IPS DF 6.9 (cell line): Measurements from ENCODE around the gene ZBED4.
A peak's percentile ranks its signal among the peaks of the same experiment; 100 is the strongest.
"Not testable (repeated sequence)": the region's sequence is repeated elsewhere in the genome, so short reads cannot be mapped to it uniquely, and the experiment has no call there.

Source experiments
- DNase-seq: peaks from one replicate; pipeline ENCODE4 v3.0.0-alpha.2; 2013; ENCODE audit warnings: low read depth, low spot score
- H3K27ac ChIP-seq: one replicate; pipeline ENCODE4 v1.5.1; 2013; ENCODE audit warnings: low read length, control low read depth
- H3K27me3 ChIP-seq: 2 replicates; pipeline ENCODE4 v1.6.1; 2013; ENCODE audit warnings: mild to moderate bottlenecking, low read length; ENCODE audit not compliant: control insufficient read depth, insufficient read depth
- H3K36me3 ChIP-seq: 2 replicates; pipeline ENCODE4 v1.6.1; 2013; ENCODE audit warnings: low read length; ENCODE audit not compliant: control insufficient read depth, insufficient read depth
- H3K4me1 ChIP-seq: 2 replicates; pipeline ENCODE4 v1.6.1; 2013; ENCODE audit warnings: low read length; ENCODE audit not compliant: control insufficient read depth, insufficient read depth
- H3K4me3 ChIP-seq: 2 replicates; pipeline ENCODE4 v1.5.1; 2013; ENCODE audit warnings: mild to moderate bottlenecking, low read length
- H3K9me3 ChIP-seq: 2 replicates; pipeline ENCODE4 v1.6.1; 2013; ENCODE audit warnings: low read length, inconsistent platforms; ENCODE audit not compliant: control insufficient read depth, insufficient read depth
- WGBS: extraction: QIAGEN DNeasy Blood & Tissue Kit; methylation state at CpG from one replicate; pipeline ENCODE4 v1.1.7; 2013; ENCODE audit warnings: mixed read lengths, missing lambda C conversion rate; ENCODE audit not compliant: insufficient read length, insufficient coverage; 5-methylcytosine and 5-hydroxymethylcytosine counted together

ZBED4 gene

DNA sequence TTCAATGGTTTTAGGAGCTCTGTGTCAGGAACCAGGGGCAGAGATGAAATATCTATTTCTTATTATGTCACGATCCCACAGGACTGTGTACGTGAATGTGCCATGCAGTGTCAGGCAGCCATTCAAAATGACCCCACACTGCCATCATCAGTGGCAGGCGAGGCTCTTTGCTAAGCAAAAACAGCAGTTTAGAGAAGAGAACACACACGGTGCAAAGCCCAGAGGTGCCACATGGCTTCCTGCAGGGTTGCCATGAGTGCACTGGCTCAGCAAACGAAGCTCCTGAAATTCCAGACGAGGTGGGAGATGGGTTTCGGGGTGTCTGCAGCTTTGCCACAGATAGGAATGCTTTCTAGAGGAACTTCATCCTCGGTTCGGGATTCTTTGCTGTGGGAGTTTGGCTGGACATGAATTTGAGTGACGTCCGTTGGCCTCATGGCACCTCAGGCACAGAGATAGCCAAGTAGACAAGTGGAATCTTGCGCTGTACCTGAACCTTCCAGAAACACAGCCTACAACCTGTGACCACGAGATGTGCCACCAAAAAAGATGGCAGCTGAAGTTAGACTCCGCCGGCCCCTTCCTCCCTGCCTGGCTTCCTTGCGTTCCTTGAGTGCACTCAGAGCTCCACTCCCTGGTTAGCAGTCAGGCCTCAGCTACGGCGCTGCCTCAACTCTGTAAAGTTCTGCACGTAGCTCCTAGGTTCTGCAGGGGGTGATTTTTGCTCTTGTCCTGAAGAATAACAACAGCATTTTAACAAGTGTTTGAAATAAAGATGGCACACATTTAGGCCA, 7.8 kb upstream of the ZBED4 start:
- no CpG with 5 or more reads among the region's 19 CpGs for WGBS
- no peak overlapping the region for H3K27ac ChIP-seq

DNA sequence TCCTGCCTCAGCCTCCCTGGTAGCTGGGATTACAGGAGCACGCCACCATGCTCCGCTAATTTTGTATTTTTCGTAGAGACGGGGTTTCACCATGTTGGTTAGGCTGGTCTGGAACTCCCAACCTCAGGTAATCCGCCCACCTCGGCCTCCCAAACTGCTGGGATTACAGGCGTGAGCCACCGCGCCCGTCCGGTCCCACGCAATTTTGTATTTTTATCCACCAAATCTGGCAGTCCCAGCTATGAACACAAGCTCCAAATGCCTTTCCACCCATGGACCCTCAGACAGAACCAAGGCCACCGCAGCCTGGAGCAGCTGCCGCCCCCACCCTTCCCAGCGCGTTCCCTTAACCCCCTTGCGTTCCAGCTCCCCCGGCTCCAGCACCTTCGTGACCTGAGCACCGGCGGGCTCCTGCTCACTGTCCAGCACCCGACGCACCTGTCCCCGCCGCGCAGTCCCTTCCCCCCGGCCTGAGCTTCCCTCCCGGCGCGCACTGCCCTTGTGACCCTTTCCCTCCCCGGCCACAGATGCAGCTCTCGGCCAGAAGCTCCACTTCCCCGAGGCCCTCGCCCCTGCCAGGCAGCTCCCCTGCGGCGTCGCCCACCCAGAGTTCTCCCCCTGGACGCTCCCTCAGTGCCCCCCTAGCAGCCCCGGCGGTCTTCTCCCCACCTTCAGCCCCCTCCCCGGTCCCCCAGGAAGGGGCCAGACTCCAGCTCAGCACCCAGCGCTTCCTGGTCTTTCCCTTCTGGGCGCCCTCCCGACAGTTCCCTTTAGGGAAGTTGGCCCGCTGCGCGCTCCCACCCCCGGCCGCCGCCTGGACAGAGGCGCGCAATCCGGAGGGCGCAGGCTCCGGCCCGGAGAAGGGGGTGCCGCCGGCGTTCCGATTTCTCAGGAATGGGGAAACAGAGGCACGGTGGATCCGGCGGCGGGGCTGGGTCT, 5.6 kb upstream of the ZBED4 start:
- no peaks in the 10 kb centered on the region; the same call in 1 of the 2 replicates for H3K4me1 ChIP-seq
- H3K9me3 ChIP-seq, result no peaks in the 10 kb centered on the region
- peaks cover 58% of the 10 kb centered on the region for H3K27me3 ChIP-seq
- no peak for DNase-seq
- H3K36me3 ChIP-seq, result no peaks in the 10 kb centered on the region; the same call in 1 of the 2 replicates
- no peak overlapping the region for H3K27ac ChIP-seq
- H3K4me3 ChIP-seq, result peak overlapping the region; percentile 59; the same call in 1 of the 2 replicates
- WGBS, result no CpG with 5 or more reads among the region's 64 CpGs

More for the DNA sequence above, 7.8 kb upstream of the ZBED4 start:
- Histone ChIP-seq H3K27me3 (peaks cover 44% of the 10 kb centered on the region), H3K36me3 (no peaks in the 10 kb centered on the region; the same call in 1 of the 2 replicates), H3K9me3 (no peaks in the 10 kb centered on the region), H3K4me1 (no peaks in the 10 kb centered on the region; the same call in 1 of the 2 replicates), H3K4me3 (no peak overlapping the region)
- DNase-seq, result no peak

DNA sequence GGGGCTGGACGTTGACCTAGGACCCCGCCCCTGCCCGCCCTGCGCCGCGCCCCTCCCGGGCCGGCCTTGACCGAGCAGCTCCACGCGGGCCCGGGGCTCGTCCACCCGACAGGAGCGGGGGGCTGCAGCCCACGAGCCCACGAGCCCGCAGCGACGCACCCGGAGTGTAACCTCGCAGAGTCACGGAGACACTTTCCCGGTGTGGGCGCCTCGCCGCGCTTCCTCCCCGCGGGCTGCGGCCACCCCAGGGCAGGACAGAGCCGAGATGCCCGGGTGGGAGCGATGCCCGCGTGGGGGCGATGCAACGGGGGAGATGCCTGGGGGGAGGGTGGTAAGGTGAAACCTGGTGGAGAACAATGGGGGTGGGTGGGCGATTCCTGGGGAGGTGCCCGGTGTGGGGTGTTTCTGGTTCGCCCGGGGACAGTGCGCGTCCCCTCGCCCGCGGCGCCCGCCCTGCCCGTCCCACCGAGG, 4.9 kb upstream of the ZBED4 start:
- Histone ChIP-seq H3K27me3 (peaks cover 58% of the 10 kb centered on the region), H3K36me3 (no peaks in the 10 kb centered on the region; the same call in 1 of the 2 replicates), H3K9me3 (no peaks in the 10 kb centered on the region), H3K4me1 (no peaks in the 10 kb centered on the region; the same call in 1 of the 2 replicates), H3K4me3 (peak overlapping the region; percentile 59; the same call in 1 of the 2 replicates), H3K27ac (no peak overlapping the region)
- no peak for DNase-seq
- WGBS, result no CpG with 5 or more reads among the region's 51 CpGs

DNA sequence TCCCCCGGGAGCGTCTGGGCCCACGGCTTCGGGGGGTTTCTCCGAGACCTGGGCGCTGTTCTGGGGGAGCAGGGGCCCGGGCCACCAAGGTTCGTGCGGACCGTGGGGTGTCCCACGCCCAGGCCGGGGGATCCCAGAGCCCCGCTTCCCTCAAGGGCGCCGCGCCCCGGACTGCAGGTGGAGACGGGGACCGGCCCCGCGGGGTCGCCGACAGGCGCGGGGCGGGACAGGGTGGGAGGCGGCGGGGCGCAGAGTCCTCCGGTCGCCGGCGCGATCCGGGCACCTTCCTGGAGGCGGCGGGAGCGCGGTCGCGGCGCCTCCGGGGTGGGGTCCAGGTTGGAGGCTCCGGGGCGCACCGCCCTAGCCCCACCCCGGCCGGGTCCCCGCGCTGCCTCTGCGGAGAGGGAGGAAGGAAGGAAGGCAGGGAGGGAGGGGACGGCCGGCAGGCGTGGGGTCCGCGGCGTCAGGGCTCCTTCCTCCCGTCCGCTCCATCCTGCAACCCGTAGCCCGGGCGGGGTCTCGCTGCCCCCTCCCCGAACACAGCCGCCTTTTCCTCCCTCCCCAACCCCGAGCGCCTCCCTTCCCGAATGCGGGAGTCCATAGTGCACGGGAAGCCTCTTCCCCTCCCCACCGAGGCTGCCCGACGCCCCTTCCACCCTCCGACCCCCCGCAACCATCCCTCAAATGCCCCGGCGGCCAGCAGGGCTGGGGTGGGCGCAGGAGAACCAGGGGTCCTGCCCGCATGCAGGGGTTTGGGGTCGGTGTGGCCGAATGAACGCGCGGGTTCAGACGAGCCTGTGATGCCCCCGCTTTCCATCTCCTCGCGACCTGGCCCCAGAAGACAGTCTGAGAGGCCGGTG, 4.3 kb upstream of the ZBED4 start:
- Histone ChIP-seq H3K4me1 (no peaks in the 10 kb centered on the region; the same call in 1 of the 2 replicates), H3K27ac (no peak overlapping the region), H3K27me3 (peaks cover 58% of the 10 kb centered on the region), H3K9me3 (no peaks in the 10 kb centered on the region), H3K4me3 (peak overlapping the region; percentile 34), H3K36me3 (no peaks in the 10 kb centered on the region; the same call in 1 of the 2 replicates)
- WGBS, result no CpG with 5 or more reads among the region's 89 CpGs
- no peak for DNase-seq

DNA sequence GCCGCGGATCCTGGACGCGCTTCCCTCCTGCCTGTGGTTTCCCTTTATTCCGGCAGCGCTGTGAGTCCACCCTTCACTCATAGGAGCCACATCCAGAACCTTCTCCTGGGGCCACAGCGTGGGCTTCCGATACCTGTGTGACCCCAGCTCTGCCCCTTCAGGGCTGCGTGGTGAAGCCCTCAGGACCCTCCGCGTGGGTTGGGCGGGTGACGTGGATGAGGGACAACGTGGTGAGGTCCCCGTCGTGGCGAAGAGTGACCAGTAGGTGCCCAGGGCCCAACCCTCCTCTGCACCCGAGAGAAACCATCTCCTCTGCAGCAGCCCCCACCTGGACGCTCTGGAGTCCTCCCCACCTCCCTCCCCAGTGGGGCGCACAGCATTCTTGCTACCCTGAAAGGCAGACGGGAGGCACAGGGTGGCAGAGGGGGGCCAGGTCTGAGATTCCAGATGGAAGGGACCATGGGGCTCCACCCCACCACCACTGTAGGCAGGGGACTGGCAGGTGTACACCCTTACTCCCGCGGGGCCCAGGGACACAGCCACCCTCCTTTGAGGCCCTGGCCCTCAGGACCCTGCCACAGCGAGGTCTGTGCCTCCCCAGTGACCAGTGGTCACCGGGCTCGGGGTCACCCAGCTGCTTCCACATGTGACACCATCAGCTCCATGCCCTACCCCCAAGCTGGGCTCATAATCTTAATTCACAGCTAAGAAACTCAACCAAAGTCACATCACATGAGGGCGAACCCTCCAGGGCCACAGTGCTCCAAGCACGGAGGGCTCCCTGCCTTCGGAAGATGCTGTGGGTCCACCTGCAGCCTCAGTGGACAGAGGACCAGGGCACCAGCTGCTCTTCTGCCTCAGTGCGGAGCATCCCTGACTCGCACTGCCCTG, 3.4 kb upstream of the ZBED4 start:
- H3K27me3 ChIP-seq, result peaks cover 58% of the 10 kb centered on the region
- WGBS, result no CpG with 5 or more reads among the region's 31 CpGs
- H3K27ac ChIP-seq, result no peak overlapping the region
- no peaks in the 10 kb centered on the region for H3K9me3 ChIP-seq
- H3K36me3 ChIP-seq, result no peaks in the 10 kb centered on the region; the same call in 1 of the 2 replicates
- no peak for DNase-seq
- no peaks in the 10 kb centered on the region; the same call in 1 of the 2 replicates for H3K4me1 ChIP-seq
- no peak overlapping the region for H3K4me3 ChIP-seq

DNA sequence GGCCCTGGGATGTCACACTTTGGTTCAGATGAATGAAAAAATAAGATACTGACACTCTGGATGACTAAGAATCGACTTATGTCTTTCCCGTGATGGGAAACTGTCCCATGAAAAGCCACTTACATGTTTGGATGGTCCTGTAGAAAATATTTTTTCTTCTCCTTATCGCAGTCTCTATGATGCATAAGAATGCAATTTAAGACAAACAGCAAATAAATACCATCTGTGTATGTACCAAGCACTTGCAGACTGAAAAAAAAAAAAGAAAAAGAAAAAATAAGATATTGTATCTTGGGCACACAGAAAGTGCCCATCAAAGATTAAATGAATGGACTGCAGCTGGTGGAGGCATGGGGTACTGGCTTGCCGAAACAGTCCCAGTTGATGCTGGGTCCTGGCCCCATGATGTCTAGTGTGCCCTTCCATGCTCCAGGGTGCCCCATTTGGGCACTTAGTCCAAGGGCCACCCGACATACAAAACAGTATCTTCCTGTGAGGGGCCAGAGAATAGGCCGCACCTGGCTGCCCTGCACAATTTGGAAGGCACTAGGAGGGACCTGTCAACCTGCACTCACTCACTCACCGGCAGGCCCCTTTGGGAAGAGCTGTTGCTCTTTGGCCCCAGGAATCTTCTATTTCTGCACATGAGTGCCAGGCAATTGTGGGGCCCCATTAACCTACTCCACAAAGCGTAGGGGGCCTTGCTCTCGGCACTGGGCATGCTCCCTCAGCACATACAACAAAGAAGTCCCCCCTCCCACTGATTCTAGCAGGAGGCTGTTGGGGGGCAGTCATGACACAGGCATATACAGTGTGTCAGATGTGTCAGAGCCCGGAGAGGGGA, 2.5 kb upstream of the ZBED4 start:
- WGBS, result no CpG with 5 or more reads among the region's 10 CpGs
- Histone ChIP-seq H3K4me1 (no peaks in the 10 kb centered on the region; the same call in 1 of the 2 replicates), H3K27ac (no peak overlapping the region), H3K4me3 (no peak overlapping the region), H3K27me3 (peaks cover 53% of the 10 kb centered on the region), H3K36me3 (no peaks in the 10 kb centered on the region; the same call in 1 of the 2 replicates), H3K9me3 (no peaks in the 10 kb centered on the region)
- no peak for DNase-seq

DNA sequence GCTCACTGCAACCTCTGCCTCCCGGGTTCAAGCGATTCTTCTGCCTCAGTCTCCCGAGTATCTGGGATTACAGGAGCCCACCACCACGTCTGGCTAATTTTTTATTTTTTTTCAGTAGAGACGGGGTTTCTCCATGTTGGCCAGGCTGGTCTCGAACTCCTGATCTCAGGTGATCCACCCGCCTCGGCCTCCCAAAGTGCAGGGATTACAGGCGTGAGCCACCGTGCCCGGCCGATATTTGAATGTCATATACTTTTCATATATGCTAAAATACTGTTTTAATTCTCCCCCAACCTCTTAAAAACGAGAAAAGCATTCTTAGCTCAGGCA, 1.1 kb upstream of the ZBED4 start:
- peak overlapping the region; percentile 59; the same call in 1 of the 2 replicates for H3K4me3 ChIP-seq
- no CpG with 5 or more reads among the region's 13 CpGs for WGBS
- H3K36me3 ChIP-seq, H3K27ac ChIP-seq, DNase-seq, H3K4me1 ChIP-seq, H3K9me3 ChIP-seq: not testable (repeated sequence)
- peaks cover 45% of the 10 kb centered on the region for H3K27me3 ChIP-seq

DNA sequence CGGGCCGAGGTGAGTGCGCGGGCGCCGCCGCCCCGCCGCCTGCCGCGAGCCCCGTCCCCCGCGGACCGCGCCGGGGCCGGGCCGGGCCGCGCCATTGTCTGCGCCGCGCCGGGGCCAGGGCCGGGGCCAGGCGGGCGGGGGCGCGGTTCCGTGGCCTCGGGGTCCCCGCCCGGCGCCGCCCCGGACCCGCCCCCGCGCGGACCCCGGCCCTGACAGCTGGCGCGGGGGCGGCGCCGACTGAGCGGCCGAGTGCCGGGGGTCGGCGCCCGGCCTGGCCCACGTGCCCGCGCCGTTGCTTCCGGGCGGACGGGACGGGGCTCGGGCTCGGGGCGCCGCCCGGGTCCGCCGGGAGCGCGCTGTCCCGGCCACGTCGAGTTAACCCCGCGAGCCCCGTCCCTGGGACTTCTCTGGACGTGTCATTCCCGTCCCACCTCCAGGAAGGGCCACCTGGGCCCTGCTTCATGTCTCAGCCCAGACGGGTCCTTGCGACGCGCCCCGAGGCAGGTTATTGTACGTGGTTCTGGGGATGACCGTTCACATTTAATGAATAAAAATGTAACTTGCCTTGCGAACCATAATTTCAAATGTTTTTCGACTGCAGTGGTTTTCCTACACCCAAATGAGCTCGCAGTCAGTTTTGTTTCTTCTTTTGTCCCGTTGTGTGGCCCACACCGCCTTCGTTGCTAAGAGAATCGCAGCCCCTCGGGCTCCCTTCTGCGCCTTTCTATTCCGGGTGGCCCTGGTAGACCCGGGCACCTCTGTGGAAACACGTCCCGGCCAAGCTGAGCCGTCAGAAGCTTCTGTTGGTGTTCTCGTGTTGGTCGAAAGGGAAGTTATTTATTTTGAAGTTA, 562 bp downstream of the ZBED4 start:
- Histone ChIP-seq H3K27ac (no peak overlapping the region), H3K4me1 (peaks cover 2% of the 10 kb centered on the region; the same call in 1 of the 2 replicates), H3K27me3 (peaks cover 30% of the 10 kb centered on the region), H3K4me3 (peak overlapping the region; percentile 54), H3K9me3 (no peaks in the 10 kb centered on the region), H3K36me3 (peaks cover 7% of the 10 kb centered on the region; the same call in 1 of the 2 replicates)
- DNase-seq, result no peak
- no CpG with 5 or more reads among the region's 101 CpGs for WGBS
